GM18505 (cell line): ENCODE measurements around the gene SNAPC2.
"Not testable (repeated sequence)": the region's sequence is repeated elsewhere in the genome, so short reads cannot be mapped to it uniquely, and the experiment has no call there.

Experiments
- ATAC-seq: cut with Tn5 transposase; IDR thresholded peaks from one replicate; pipeline ENCODE4 v1.9.1; 2021; ENCODE audit not compliant: unreplicated experiment
- POLR2A ChIP-seq: IDR thresholded peaks from 4 replicates; pipeline ENCODE4 v1.6.1; 2011; ENCODE audit warnings: borderline replicate concordance; ENCODE audit not compliant: insufficient read depth, insufficient read length; ENCODE audit errors: extremely low read depth

Gene SNAPC2

DNA sequence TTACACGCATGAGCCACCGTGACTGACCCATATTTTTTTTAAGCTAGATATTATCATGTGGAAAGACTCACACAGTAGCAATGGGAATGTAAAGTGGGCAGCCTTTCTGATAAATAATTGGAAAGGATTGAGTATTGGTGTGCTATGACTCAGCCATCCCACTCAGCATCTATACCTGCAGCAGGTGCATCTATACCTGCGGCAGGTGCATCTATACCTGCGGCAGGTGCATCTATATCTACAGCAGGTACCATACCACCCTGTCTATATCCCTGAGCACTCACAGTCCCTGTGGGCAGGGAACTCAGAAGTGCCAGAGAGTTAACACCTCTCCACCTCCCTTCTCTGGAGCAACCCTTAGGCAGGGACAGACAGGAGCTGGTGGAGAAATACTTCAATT is 37.0 kb upstream of the SNAPC2 start:
- TF ChIP-seq POLR2A = no peak
- ATAC-seq = no peak

DNA sequence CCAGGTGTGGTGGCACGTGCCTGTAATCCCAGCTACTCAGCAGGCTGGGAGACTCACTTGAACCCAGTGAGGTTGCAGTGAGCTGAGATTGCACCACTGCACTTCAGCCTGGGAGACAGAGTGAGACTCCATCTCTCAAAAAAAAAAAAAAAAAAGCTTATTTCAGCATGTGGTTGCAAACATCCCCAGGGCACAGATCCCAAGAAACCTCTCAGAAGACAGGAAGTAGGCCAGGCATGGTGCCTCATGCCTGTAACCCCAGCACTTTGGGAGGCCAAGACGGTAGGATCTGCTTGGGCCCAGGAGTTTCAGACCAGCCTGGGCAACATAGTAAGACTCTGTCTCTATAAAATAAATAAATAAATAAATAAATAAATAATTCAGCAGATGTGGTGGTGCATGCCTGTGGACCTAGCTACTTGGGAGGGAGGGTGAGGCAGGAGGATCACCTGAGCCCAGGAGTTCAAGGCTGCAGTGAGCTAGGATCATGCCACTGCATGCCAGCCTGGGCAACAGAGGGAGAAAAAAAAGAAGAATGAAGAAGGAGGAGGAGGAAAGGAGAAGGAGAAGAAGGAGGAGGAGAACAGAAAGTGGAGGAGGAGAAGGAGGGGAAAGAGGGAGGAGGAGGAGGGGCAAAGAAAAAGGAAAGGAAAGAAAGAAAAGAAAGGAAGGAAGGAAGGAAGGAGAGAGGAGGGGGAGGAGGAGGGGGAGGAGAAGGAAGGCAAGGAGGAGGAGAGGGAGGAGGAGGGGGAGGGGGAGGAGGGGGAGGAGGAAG is 36.2 kb upstream of the SNAPC2 start:
- TF ChIP-seq POLR2A = no peak
- ATAC-seq = no peak

- TF ChIP-seq POLR2A = no peak
- no peak for ATAC-seq
Measured at GRCh38 chr19:7885818-7886217, 34.3 kb upstream of the SNAPC2 start.

DNA sequence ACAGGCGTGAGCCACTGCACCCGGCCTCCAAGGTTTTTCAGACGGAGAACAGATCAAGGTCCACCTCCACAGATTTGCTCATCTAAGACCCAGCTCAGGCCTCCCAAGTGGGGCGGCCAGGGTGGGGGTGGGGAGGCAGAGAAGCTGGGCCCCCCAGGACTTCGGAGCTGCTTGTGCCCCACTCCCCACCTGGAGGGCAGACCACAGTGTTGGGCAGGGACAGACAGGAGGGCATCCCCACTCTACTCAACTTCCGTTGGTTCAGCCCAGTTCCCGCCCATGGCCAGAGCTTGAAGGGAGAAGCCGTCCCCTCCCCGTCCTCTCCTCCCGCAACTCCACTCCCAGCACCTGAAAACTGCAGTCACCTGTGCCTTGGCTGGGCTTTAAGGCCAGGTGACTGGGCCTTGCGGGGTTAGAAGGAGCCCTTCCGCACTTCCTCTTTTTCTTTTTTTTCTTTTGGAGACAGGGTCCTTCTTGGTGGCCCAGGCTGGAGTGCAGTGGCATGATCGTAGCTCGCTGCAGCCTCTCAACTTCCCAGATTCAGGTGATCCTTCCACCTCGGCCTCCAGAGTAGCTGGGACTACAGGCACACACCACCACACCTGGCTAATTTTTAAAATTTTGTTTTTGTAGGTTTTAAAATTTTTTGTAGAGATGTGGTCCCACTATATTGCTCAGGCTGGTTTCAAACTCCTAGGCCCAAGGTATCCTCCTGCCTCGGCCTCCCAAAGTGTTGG is 32.6 kb upstream of the SNAPC2 start:
- TF ChIP-seq POLR2A = no peak
- ATAC-seq = no peak

GRCh38 chr19:7888145-7888825 is 31.9 kb upstream of the SNAPC2 start, which contains the start of gene LRRC8E:
Gene LRRC8E, plus strand, starts transcription at chr19:7888510. Its CDS starts 7,094 bp downstream, at chr19:7895604.
- TF ChIP-seq POLR2A = no peak
- ATAC-seq = no peak

GRCh38 chr19:7888826-7889217 is 31.3 kb upstream of the SNAPC2 start:
- no peak for TF ChIP-seq POLR2A
- ATAC-seq = no peak

DNA sequence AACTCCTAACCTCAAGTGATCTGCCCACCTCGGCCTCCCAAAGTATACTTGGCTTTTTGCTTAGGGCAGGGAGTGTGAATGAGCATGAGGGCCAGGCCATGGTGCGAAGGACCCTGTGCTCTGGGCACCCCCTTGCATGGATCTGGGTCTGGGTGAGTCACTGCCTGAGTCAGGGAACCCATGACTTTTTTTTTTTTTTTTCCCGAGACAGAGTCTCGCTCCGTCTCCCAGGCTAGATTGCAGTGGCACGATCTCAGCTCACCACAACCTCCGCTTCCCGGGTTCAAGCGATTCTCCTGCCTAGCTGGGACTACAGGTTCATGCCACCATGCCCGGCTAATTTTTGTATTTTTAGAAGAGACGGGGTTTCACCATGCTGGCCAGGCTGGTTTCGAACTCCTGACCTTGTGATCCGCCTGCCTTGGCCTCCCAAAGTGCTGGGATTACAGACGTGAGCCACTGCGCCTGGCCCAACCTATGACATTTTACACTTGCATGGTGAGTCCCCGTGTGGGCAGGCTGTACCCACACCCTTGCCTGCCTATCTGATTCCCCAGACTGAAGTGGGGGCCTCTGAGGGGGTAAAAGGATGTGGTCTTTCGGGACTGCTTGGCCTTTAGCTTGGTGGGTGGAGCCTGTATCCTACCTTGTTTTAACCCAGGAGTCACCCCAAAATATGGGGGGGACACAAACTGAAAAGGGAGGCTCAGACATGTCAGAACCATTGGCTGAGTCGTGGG is 26.6 kb upstream of the SNAPC2 start:
- not testable (repeated sequence) for ATAC-seq

DNA sequence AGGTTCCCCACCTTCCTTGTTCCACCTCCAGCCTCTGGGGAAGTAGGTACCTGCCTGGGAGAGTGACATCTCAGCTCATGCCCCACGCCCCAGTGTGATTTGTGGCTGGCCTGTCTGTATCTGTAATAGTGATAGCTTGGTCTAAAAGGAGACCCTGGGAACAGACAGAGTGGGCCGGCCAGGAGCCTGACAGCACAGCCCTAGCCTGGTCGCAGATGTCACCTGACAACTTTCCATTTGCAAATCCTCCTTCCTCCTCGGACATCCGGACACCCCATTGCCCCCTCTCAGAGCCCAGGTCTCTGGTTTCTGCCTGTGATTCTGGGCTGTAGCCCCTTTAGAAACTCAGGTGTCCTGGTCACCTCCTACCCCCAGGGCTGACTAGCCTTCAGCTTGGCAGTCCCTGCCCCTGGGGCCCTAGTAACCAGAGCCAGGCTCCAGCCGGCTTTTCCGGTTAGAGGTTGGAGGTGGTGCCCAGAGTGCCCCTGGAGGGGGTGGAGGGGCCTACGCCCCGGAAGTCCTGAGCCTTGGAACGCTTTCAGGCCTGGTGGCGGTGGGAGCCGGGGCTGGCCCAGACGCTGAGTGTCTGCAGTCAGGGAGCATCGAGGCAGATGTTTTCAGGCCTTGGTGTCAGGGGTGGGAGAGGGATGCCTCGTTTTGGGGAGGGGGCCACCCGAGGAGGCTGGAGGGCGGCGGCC is 25.4 kb upstream of the SNAPC2 start:
- TF ChIP-seq POLR2A = no peak
- ATAC-seq = no peak

DNA sequence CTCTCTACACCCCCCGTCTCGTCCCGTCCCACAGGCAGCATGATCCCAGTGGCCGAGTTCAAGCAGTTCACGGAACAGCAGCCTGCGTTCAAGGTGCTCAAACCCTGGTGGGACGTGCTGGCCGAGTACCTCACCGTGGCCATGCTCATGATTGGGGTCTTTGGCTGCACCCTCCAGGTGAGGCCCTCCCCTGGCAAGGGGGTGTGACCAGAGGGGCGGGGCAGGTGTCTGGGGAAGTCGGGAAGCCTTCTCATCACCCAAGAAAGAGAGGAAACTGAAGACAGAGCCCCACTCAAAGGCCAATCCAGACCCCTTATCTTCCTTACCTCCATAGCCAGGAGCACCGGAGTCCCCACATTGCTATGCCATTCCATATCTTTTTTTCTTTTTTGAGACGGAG is 24.6 kb upstream of the SNAPC2 start:
- ATAC-seq = no peak
- no peak for TF ChIP-seq POLR2A

- no peak for ATAC-seq
- TF ChIP-seq POLR2A = no peak
Measured at GRCh38 chr19:7897292-7897691, 22.8 kb upstream of the SNAPC2 start.

- TF ChIP-seq POLR2A = no peak
- no peak for ATAC-seq
Measured at GRCh38 chr19:7898967-7899366, 21.2 kb upstream of the SNAPC2 start.

- no peak for ATAC-seq
- no peak for TF ChIP-seq POLR2A
Measured at GRCh38 chr19:7899751-7900378, 20.3 kb upstream of the SNAPC2 start.
